Endothelial cell (in vitro differentiated cells): ENCODE measurements around the gene ACP3. TPM values are rescaled to one million over a fixed set of nuclear protein-coding genes. Genes with fewer than 3 reads are reported as not detected.

Experiments
- DNase-seq: peaks from one replicate; pipeline ENCODE4 v3.0.0; 2021; ENCODE audit warnings: low spot score
- H3K27ac Mint-ChIP-seq: one replicate; pipeline ENCODE4 v1.8.0; 2021; ENCODE audit warnings: mixed read lengths, inconsistent platforms; ENCODE audit not compliant: unreplicated experiment
- H3K27me3 Mint-ChIP-seq: one replicate; pipeline ENCODE4 v1.8.0; 2021; ENCODE audit warnings: mild to moderate bottlenecking, moderate library complexity, mixed read lengths, inconsistent platforms; ENCODE audit not compliant: unreplicated experiment
- H3K36me3 Mint-ChIP-seq: one replicate; pipeline ENCODE4 v1.8.0; 2021; ENCODE audit warnings: mild to moderate bottlenecking, low read depth, mixed read lengths, inconsistent platforms; ENCODE audit not compliant: unreplicated experiment
- H3K4me1 Mint-ChIP-seq: one replicate; pipeline ENCODE4 v1.8.0; 2021; ENCODE audit warnings: mild to moderate bottlenecking, mixed read lengths, inconsistent platforms; ENCODE audit not compliant: unreplicated experiment
- H3K4me3 Mint-ChIP-seq: one replicate; pipeline ENCODE4 v1.8.0; 2021; ENCODE audit warnings: mild to moderate bottlenecking, mixed read lengths, inconsistent platforms; ENCODE audit not compliant: unreplicated experiment
- H3K9me3 Mint-ChIP-seq: one replicate; pipeline ENCODE4 v1.8.0; 2021; ENCODE audit warnings: mixed read lengths, inconsistent platforms; ENCODE audit not compliant: unreplicated experiment
- total RNA-seq: library from RNA; stranded (reverse); fragmentation: NEBNext Ultra II Directional; extraction: Animal tissue kit (Norgen Biotek cat#: 25700); gene quantifications from one replicate; pipeline ENCODE4 v1.2.1, GENCODE V29; 2021; ENCODE audit not compliant: unreplicated experiment
- TF ChIP-seq, protein P1 (sequence below): fragments of 200-600 bp; sonication (generic); IDR thresholded peaks from one replicate; pipeline ENCODE4 v1.5.0; 2021; ENCODE audit warnings: antibody characterized with exemption; ENCODE audit not compliant: unreplicated experiment

Gene ACP3
- total RNA-seq, 1 donor from 2014 or later, result 0.44 TPM

DNA sequence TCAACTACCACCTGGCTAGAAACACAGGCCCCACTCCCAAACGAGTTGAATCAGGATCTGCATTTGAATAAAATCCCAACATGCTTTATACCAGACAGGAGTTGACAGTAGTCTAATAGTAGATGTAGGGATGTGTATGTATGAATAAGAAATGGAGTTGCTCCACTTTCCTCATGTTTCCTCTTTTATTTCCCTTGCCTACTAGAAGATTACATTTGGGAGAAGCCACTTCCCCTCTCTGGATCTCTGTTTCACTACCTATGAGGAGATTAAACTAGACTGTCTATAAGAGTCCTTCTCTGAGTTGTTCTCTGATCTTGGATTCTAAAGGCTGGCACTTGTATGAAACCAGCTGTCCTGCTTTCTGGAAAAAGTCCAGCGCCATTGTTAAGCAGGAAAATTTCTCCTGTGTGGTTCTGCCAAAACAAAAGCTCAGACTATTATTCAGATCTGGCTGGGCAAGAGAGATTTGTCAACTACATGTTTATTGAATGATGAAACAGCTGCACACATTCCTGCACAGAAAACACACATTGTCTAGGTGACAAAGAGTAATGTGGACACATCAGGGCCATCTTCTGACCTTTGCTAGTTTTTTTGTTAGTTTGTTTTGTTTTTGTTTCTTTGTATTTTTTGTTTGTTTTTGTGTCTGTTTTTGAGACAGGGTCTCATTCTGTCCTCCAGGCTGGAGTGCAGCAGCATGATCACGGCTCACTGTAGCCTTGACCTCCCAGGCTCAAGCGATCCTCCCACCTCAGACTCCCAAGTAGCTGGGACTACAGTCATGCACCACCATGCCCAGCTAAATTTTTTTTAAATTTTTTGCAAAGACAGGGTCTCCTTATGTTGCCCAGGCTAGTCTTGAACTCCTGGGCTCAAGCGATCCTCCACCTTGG, 29.9 kb downstream of the ACP3 start:
- TF ChIP-seq, protein P1, sequence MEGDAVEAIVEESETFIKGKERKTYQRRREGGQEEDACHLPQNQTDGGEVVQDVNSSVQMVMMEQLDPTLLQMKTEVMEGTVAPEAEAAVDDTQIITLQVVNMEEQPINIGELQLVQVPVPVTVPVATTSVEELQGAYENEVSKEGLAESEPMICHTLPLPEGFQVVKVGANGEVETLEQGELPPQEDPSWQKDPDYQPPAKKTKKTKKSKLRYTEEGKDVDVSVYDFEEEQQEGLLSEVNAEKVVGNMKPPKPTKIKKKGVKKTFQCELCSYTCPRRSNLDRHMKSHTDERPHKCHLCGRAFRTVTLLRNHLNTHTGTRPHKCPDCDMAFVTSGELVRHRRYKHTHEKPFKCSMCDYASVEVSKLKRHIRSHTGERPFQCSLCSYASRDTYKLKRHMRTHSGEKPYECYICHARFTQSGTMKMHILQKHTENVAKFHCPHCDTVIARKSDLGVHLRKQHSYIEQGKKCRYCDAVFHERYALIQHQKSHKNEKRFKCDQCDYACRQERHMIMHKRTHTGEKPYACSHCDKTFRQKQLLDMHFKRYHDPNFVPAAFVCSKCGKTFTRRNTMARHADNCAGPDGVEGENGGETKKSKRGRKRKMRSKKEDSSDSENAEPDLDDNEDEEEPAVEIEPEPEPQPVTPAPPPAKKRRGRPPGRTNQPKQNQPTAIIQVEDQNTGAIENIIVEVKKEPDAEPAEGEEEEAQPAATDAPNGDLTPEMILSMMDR, result no peak
- no peak for DNase-seq
- Mint-ChIP-seq H3K4me1 (peaks cover 10% of the 10 kb centered on the region), H3K9me3 (no peaks in the 10 kb centered on the region), H3K27ac (no peak overlapping the region), H3K36me3 (no peaks in the 10 kb centered on the region), H3K4me3 (no peak overlapping the region), H3K27me3 (no peaks in the 10 kb centered on the region)

DNA sequence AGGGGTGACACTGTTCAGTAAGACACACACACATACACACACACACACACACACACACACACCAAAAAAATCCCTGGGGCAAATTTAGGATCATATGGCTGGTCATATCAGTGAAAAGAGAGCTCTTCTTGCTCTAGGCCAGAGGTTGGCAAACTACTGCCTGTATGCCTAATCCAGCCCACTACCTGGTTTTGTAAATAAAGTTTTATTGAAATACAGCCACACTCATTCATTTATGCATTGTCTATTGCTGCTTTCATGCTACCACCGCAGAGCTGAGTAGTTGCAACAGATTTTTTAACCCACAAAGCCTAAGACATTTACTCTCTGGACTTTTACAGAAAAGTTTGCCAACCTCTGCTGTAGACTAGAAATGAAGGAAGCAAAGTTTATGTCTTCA, 30.6 kb downstream of the ACP3 start:
- H3K36me3 Mint-ChIP-seq, result no peaks in the 10 kb centered on the region
- no peak overlapping the region for H3K4me3 Mint-ChIP-seq

DNA sequence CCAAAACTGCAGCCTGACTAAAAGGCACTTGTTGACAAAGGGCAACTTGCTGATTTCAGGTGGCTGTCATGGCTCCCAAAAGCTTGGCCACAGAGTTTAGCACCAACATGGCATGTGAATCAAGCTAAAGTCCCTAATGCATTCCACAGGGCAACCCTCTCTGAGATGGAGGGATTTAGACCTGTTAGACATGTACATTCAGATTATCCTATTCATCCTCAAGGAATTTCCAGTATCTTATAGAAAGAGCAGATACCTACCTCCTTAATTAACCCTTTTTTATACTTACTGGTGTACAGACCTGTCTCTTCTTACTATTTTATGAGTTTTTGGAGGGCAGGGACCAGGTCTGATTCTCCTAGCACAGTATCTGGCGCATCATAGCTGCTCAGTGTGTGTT, 31.3 kb downstream of the ACP3 start:
- Mint-ChIP-seq H3K27me3 (no peaks in the 10 kb centered on the region), H3K9me3 (no peaks in the 10 kb centered on the region), H3K4me3 (no peak overlapping the region), H3K27ac (no peak overlapping the region), H3K4me1 (peaks cover 10% of the 10 kb centered on the region), H3K36me3 (no peaks in the 10 kb centered on the region)
- TF ChIP-seq, protein P1, result no peak
- DNase-seq, result no peak

More for the DNA sequence above, 30.6 kb downstream of the ACP3 start:
- Mint-ChIP-seq H3K9me3 (no peaks in the 10 kb centered on the region), H3K4me1 (peaks cover 10% of the 10 kb centered on the region), H3K27ac (no peak overlapping the region), H3K27me3 (no peaks in the 10 kb centered on the region)
- DNase-seq, result no peak
- TF ChIP-seq, protein P1, result no peak

DNA sequence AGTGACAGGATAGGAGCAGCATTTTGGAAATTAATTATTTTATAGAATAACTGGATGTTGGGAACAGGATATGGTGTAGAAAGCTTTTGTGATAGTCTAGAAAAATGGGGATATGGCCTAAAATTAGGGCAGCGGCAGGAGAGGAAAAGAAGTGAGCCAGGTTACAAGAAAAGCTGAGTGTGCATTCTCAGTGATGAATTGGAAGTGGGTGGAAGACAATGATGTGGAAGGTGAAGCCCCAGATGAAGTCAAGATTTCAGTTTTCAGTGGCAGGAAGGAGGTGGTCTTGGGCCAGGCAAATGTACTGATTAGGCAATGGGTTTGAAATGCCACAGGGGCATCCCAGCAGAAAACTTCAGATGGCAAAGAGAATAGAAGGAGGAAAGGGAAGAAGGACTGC, 33.6 kb downstream of the ACP3 start:
- TF ChIP-seq, protein P1, result no peak
- Mint-ChIP-seq H3K27ac (no peak overlapping the region), H3K36me3 (no peaks in the 10 kb centered on the region), H3K27me3 (no peaks in the 10 kb centered on the region), H3K9me3 (no peaks in the 10 kb centered on the region), H3K4me3 (no peak overlapping the region), H3K4me1 (peaks cover 10% of the 10 kb centered on the region)
- no peak for DNase-seq

DNA sequence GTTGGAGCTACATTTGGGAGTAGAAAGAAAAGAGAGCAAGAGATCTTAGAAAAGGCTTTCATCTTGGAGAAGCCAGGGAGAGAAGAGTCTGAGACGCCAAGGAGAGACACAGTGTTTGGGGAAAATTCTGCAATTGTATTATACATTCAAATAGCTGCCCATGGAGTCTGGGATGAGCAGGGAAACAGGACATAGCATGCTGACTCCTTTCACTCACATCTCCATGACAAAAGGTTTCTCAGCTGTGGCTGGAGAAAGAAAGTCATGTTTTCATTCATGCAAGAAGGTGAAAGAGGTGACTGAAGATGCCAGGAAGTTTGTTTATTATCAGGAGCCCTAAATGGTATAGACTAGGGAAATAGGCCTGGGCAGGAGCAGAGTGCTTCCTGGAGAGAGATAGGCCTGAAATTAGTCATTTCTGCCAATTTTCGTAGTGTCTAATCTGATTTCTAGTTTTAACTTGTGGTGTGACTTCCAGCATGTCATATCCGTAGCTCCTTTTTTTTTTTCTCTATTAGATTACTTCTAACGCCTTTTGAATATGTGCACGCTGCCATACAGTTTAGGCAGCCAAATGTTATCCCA, 34.1 kb downstream of the ACP3 start:
- H3K4me3 Mint-ChIP-seq, result no peak overlapping the region

More for the DNA sequence above, 34.1 kb downstream of the ACP3 start:
- Mint-ChIP-seq H3K27me3 (no peaks in the 10 kb centered on the region), H3K4me1 (peaks cover 10% of the 10 kb centered on the region), H3K36me3 (no peaks in the 10 kb centered on the region), H3K27ac (no peak overlapping the region), H3K9me3 (no peaks in the 10 kb centered on the region)
- TF ChIP-seq, protein P1, result no peak
- DNase-seq, result no peak
